SK-N-SH (cell line): ENCODE measurements around the gene TMEM132D.

ENCODE experiments used
- EP300 ChIP-seq, 2 experiments: IDR thresholded peaks; 2 replicates each; pipeline versions ENCODE4 v1.4.0 to v1.6.1; 2012; ENCODE audit warnings: borderline replicate concordance in 1 of 2, low read depth in 1 of 2, low read length in 1 of 2
- FOXM1 ChIP-seq: IDR thresholded peaks from 2 replicates; pipeline ENCODE4 v1.4.0; 2012; ENCODE audit warnings: low read depth, mild to moderate bottlenecking
- GABPA ChIP-seq: IDR thresholded peaks from 2 replicates; pipeline ENCODE4 v1.4.0; 2012; ENCODE audit warnings: low read depth, mild to moderate bottlenecking
- POLR2AphosphoS5 ChIP-seq: IDR thresholded peaks from 2 replicates; pipeline ENCODE4 v1.6.1; 2012; ENCODE audit warnings: low read depth, low read length
- RAD21 ChIP-seq: IDR thresholded peaks from 2 replicates; pipeline ENCODE4 v1.6.1; 2012; ENCODE audit warnings: mild to moderate bottlenecking, low read length
- RXRA ChIP-seq: IDR thresholded peaks from 2 replicates; pipeline ENCODE4 v1.4.0; 2012; ENCODE audit warnings: low read depth, mild to moderate bottlenecking, borderline replicate concordance
- TEAD4 ChIP-seq: IDR thresholded peaks from 2 replicates; pipeline ENCODE4 v1.4.0; 2012; ENCODE audit warnings: mild to moderate bottlenecking, borderline replicate concordance; ENCODE audit not compliant: insufficient read depth
- TF ChIP-seq, protein P1 (sequence below): fragments of 200-600 bp; sonication (generic); IDR thresholded peaks from 2 replicates; pipeline ENCODE4 v1.6.1; 2017; ENCODE audit warnings: antibody characterized with exemption, mild to moderate bottlenecking, moderate library complexity
- TF ChIP-seq, protein P2 (sequence below): IDR thresholded peaks from 2 replicates; pipeline ENCODE4 v1.6.1; 2012; ENCODE audit warnings: mild to moderate bottlenecking, low read depth, low read length, moderate library complexity
- TF ChIP-seq, protein P3 (sequence below): fragments of 150-350 bp; IDR thresholded peaks from 2 replicates; pipeline ENCODE4 v1.6.1; 2017; ENCODE audit warnings: antibody characterized with exemption, low read length, low read depth, borderline replicate concordance
- TF ChIP-seq, protein P4 (sequence below): IDR thresholded peaks from 2 replicates; pipeline ENCODE4 v1.4.0; 2012; ENCODE audit warnings: low read depth
- TF ChIP-seq, protein P5 (sequence below): IDR thresholded peaks from 2 replicates; pipeline ENCODE4 v1.4.0; 2012; ENCODE audit warnings: low read depth, borderline replicate concordance

DNA sequence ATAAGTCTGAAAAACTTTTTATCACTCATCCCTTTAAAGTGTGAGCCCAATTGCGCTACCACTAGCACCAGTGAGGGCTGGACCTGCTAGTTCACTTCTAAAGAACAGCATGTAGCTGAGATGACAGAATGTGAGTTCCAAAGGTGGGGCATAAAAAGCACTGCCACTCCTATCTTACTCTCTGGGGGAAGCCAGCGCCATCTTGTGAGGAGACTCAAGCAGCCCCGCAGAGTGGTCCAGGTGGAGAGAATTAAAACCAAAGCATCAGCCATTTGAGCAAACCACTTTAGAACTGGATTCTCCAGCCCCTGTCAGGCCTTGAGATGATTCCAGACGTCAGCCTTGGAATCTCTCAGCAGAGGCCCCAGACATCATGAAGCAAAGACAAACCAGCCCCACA lies 39.9 kb downstream of the TMEM132D start:
- TF ChIP-seq, protein P1, sequence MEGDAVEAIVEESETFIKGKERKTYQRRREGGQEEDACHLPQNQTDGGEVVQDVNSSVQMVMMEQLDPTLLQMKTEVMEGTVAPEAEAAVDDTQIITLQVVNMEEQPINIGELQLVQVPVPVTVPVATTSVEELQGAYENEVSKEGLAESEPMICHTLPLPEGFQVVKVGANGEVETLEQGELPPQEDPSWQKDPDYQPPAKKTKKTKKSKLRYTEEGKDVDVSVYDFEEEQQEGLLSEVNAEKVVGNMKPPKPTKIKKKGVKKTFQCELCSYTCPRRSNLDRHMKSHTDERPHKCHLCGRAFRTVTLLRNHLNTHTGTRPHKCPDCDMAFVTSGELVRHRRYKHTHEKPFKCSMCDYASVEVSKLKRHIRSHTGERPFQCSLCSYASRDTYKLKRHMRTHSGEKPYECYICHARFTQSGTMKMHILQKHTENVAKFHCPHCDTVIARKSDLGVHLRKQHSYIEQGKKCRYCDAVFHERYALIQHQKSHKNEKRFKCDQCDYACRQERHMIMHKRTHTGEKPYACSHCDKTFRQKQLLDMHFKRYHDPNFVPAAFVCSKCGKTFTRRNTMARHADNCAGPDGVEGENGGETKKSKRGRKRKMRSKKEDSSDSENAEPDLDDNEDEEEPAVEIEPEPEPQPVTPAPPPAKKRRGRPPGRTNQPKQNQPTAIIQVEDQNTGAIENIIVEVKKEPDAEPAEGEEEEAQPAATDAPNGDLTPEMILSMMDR, result no peak
- TF ChIP-seq EP300 (IDR thresholded peaks at IDR 0.05; ENCODE audit: borderline replicate concordance in 1 of 2, low read depth in 1 of 2, low read length in 1 of 2), result no peak
- peak; percentile 17; the same call in 1 of the 2 replicates for TF ChIP-seq RAD21
- TF ChIP-seq RXRA, result no peak
- TF ChIP-seq GABPA, result no peak
- TF ChIP-seq POLR2AphosphoS5, result no peak
- TF ChIP-seq, protein P2, sequence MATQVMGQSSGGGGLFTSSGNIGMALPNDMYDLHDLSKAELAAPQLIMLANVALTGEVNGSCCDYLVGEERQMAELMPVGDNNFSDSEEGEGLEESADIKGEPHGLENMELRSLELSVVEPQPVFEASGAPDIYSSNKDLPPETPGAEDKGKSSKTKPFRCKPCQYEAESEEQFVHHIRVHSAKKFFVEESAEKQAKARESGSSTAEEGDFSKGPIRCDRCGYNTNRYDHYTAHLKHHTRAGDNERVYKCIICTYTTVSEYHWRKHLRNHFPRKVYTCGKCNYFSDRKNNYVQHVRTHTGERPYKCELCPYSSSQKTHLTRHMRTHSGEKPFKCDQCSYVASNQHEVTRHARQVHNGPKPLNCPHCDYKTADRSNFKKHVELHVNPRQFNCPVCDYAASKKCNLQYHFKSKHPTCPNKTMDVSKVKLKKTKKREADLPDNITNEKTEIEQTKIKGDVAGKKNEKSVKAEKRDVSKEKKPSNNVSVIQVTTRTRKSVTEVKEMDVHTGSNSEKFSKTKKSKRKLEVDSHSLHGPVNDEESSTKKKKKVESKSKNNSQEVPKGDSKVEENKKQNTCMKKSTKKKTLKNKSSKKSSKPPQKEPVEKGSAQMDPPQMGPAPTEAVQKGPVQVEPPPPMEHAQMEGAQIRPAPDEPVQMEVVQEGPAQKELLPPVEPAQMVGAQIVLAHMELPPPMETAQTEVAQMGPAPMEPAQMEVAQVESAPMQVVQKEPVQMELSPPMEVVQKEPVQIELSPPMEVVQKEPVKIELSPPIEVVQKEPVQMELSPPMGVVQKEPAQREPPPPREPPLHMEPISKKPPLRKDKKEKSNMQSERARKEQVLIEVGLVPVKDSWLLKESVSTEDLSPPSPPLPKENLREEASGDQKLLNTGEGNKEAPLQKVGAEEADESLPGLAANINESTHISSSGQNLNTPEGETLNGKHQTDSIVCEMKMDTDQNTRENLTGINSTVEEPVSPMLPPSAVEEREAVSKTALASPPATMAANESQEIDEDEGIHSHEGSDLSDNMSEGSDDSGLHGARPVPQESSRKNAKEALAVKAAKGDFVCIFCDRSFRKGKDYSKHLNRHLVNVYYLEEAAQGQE, result no peak
- TF ChIP-seq, protein P3, sequence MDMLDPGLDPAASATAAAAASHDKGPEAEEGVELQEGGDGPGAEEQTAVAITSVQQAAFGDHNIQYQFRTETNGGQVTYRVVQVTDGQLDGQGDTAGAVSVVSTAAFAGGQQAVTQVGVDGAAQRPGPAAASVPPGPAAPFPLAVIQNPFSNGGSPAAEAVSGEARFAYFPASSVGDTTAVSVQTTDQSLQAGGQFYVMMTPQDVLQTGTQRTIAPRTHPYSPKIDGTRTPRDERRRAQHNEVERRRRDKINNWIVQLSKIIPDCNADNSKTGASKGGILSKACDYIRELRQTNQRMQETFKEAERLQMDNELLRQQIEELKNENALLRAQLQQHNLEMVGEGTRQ, result no peak
- TF ChIP-seq TEAD4, result no peak
- TF ChIP-seq, protein P4, sequence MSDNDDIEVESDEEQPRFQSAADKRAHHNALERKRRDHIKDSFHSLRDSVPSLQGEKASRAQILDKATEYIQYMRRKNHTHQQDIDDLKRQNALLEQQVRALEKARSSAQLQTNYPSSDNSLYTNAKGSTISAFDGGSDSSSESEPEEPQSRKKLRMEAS, result no peak
- no peak for TF ChIP-seq FOXM1
- TF ChIP-seq, protein P5, sequence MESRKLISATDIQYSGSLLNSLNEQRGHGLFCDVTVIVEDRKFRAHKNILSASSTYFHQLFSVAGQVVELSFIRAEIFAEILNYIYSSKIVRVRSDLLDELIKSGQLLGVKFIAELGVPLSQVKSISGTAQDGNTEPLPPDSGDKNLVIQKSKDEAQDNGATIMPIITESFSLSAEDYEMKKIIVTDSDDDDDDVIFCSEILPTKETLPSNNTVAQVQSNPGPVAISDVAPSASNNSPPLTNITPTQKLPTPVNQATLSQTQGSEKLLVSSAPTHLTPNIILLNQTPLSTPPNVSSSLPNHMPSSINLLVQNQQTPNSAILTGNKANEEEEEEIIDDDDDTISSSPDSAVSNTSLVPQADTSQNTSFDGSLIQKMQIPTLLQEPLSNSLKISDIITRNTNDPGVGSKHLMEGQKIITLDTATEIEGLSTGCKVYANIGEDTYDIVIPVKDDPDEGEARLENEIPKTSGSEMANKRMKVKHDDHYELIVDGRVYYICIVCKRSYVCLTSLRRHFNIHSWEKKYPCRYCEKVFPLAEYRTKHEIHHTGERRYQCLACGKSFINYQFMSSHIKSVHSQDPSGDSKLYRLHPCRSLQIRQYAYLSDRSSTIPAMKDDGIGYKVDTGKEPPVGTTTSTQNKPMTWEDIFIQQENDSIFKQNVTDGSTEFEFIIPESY, result no peak
